HG02610 (cell line): Measurements from ENCODE around the gene MRPL58.
"Not testable (repeated sequence)": the region's sequence is repeated elsewhere in the genome, so short reads cannot be mapped to it uniquely, and the experiment has no call there.

Experiments used
- ATAC-seq: cut with Tn5 transposase; IDR thresholded peaks from one replicate; pipeline ENCODE4 v1.9.1; 2021; ENCODE audit warnings: mild to moderate bottlenecking, moderate library complexity; ENCODE audit not compliant: unreplicated experiment

The MRPL58 gene

GRCh38 chr17:75011401-75012095, 922 bp upstream of the MRPL58 start:
- ATAC-seq, result no peak

GRCh38 chr17:75012096-75012345, 449 bp upstream of the MRPL58 start:
- no peak for ATAC-seq

GRCh38 chr17:75013092-75013559, 656 bp downstream of the MRPL58 start:
- no peak for ATAC-seq

GRCh38 chr17:75019146-75019545, 6.7 kb downstream of the MRPL58 start:
- no peak for ATAC-seq

DNA sequence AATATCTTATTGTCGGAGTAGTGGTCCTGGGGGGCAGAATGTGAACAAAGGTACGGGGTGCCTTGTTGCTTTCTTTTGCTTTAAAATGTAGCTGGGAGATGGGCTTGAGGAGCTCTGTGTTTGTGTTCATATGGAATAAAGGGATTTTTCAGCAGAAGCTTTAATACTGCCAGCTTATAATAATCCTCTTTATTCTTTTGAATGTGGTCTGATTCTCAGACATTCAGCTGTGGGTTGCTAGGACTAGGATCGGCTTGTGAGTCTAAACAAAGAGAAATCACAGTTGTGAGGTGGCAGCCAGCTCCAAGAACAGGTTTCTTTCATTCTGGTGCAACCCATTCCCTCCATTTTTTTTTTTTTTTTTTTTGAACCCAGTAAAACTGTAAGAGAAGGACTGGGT, 7.2 kb downstream of the MRPL58 start:
- no peak for ATAC-seq

DNA sequence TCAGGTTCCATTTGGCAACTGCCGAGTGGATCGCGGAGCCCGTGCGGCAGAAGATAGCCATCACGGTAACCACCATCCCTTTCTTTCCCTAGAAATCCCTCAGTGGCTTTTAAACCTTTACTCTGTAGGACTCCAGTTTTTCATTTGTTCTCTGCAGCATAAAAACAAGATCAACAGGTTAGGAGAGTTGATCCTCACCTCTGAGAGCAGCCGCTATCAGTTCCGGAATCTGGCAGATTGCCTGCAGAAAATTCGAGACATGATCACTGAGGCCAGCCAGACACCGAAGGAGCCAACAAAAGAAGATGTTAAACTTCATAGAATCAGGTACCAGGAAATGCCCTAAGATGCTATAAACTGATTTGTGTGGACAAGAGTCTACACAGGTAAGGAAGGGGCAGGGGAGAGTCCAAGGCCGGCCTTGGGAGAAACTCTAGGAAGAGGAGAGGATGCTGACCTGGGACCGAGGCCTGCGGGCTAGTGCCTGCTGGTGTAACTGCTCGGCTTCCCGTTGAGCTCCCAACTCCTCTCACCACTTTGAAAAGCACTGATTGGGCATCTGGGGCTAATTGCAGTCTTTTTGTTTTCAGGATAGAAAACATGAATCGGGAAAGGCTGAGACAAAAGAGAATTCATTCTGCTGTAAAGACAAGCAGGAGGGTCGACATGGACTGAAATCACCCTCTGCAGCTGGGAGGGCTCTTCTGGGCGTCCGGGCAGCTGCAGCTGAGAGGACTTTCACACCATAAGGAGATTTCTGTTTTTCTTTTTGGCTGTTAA, 8.1 kb downstream of the MRPL58 start:
- no peak for ATAC-seq

DNA sequence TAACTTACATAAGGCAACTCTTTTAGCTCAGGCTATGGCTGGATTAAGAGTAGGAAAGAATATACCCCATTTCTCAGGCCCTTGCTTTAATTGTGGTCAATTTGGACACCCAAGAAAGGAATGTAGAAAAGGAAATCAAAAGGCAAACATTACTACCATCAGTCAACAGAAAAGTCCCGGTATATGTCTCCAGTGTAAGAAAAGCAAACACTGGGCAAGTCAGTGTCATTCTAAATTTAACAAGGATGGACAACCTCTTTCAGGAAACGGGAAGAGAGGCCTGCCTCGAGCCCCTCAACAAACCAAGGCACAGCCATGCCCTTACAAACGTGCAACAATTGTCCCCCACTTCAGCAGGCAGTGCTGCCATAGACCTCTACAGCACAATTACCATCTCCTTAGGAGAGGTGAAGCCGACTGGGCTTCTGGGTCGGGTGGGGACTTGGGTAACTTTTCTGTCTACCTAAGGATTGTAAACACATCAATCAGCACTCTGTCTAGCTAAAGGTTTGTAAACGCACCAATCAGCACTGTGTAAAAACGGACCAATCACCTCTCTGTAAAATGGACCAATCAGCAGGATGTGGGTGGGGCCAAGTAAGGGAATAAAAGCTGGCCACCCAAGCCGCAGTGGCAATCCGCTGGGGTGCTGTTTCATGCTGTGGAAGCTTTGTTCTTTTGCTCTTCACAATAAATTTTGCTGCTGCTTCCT, 12.4 kb downstream of the MRPL58 start:
- ATAC-seq, result no peak

DNA sequence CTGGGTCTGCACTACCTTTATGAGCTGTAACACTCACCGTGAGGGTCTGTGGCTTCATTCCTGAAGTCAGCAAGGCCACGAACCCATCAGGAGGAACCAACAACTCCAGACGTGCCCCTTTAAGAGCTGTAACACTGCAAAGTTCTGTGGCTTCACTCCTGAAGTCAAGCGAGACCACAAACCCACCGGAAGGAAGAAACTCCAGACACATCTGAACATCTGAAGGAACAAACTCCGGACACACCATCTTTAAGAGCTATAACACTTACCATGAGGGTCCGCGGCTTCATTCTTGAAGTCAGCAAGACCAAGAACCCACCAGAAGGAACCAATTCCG, 12.9 kb downstream of the MRPL58 start:
- ATAC-seq, result not testable (repeated sequence)

DNA sequence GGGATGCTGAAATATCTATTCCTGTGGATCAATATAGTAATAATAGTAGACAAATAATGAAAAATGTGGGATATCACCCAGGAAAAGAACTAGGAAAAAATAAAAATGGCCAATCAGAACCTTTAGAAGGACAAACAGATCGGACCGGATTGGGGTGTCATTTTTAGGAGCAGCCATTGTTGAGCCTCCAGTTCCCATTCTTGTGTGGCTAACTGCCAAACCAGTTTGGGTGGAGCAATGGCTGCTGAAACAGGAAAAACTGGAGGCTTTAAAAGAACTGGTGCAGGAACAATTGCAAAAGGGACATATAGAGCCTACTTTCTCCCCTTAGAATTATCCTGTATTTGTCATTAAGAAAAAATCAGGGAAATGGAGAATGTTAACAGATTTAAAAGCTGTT, 14.2 kb downstream of the MRPL58 start:
- not testable (repeated sequence) for ATAC-seq

DNA sequence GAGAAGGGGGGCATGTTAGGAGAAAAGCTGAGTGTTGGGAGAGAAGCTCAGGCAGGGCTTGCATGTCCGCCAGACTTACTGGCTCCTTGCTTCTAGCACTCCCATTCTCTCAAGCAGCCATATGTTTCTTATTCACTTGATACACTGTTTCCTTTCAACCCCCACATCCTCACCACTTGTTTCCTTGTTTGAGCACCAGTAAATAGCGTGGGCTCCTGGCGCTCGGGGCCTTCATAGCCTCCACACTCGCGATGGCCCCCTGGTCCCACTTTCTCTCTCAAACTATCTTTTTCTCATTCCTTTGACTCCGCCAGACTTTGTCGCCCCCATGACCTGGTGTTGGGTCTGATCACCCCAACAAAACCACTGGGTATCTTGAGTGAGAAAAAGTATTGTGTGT, 17.7 kb downstream of the MRPL58 start:
- ATAC-seq, result no peak

GRCh38 chr17:75031972-75032719, 19.7 kb downstream of the MRPL58 start:
- no peak for ATAC-seq

GRCh38 chr17:75032720-75033280, 20.3 kb downstream of the MRPL58 start:
- ATAC-seq, result no peak

GRCh38 chr17:75033346-75034235, 21.1 kb downstream of the MRPL58 start:
- ATAC-seq, result peak; percentile 32

GRCh38 chr17:75034236-75034908, 21.9 kb downstream of the MRPL58 start:
- peak; percentile 56 for ATAC-seq

GRCh38 chr17:75036643-75037268, 24.3 kb downstream of the MRPL58 start:
- no peak for ATAC-seq

DNA sequence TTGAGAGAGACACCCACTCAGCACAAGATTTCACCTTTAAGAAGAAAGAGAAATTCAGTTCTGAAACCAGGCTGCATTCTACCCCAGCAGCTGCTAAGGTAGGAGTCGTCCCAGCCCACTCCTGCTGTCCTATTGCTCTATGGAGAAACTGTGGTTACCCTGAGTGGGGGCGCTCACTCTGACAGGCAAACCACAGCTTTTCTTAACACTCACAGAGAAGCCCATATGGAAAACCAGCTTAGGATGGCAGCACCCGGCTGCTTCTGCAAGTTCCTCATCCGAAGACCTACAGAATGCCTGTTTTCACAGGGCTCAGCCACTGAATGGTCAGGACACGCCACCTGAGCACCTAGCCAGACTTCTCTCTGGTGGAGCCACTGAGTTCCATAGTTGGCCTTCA, 26.8 kb downstream of the MRPL58 start:
- ATAC-seq, result no peak

- no peak for ATAC-seq
These were observed 29.3 kb downstream of the MRPL58 start for GRCh38 chr17:75041656-75042280.

DNA sequence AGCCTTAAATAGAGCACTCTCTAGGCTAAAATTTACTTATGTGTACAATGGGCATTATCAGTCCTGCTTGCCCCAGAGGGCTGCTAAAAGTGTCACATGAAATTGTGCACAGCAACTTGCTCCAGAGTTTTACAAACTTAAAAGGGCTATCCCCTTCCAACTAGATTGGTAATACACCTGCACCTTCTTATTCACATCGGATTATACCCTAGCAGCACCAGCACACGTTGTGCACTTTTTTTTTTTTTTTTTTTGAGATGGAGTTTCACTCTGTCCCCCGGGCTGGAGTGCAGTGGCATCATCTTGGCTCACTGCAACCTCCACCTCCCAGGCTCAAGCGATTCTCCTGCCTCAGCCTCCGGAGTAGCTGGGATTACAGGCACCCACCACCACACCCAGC, 31.3 kb downstream of the MRPL58 start:
- ATAC-seq, result not testable (repeated sequence)

DNA sequence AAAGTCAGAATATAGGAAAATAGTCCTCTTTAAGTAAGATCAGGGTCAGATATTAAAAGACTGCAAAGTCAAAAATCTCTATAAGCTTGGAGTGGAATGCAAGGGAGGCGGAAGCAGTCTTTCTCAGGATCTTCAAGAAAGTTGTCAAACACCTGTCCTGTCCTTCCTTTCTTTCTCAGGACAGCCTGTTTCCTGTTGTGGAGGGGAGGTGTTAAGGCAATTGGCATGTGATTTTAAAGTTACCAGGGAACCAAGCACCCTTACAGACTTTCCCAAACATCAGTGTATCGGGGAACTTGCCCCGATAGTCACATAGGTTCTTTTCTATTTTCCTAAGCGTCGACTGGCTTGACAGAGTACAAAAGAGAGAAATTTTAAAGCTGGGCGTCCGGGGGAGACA, 32.2 kb downstream of the MRPL58 start:
- no peak for ATAC-seq
